GM21528 (cell line): ENCODE results near the gene PTPRG.
"Not testable (repeated sequence)": the region's sequence is repeated elsewhere in the genome, so short reads cannot be mapped to it uniquely, and the experiment has no call there.

Experiments
- ATAC-seq: cut with Tn5 transposase; IDR thresholded peaks from one replicate; pipeline ENCODE4 v1.9.1; 2021; ENCODE audit warnings: mild to moderate bottlenecking, moderate library complexity; ENCODE audit not compliant: unreplicated experiment, low FRiP score

PTPRG gene

DNA sequence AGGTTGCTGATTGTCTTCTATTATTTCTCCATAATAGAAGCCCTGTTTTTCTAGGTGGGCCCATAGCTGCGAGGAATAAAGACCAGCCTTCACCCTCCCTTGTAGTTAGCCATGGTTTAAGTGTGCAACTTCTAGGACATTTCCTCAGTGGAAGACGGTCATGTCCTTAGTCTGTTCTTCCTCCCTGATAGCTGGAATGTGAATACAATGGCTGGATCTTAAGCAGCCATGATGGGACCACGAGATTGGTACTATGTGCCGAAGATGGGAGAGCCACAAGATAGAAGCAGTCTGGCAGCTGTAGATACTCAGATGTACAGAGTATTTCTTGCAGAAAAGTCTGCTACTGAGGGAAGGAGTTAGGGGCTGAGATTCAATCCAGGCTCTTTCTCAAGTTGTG, 152.9 kb downstream of the PTPRG start:
- ATAC-seq, result no peak

DNA sequence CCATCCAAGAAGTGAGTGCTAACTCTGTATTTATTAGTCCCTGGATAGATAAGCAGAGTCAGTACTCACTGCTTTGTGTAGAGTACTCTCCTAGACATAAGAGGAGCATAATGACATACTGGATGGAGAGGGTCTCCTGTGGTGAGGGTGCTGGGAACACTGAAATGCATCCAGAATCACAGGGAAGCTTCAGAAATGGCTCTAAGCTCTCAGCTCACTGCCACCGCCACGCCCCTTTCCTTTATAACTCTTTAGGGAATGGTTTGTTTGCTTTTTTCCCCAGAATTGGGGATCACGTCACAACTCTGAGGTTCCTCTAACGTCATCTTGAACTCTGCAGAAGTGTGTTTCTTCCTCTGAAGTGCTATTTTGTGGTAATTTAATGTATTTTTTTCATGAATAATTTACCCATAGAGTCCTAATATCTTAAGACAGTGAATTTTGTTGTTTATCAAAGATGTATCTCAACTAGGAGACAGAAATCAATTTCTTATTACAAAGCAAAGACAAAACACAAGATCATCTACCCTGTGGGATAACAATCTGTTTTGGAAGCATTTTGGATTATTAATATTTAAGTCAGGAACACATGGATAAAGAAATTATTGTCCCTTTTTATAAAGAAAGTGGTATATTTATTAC, 154.6 kb downstream of the PTPRG start:
- ATAC-seq, result no peak

DNA sequence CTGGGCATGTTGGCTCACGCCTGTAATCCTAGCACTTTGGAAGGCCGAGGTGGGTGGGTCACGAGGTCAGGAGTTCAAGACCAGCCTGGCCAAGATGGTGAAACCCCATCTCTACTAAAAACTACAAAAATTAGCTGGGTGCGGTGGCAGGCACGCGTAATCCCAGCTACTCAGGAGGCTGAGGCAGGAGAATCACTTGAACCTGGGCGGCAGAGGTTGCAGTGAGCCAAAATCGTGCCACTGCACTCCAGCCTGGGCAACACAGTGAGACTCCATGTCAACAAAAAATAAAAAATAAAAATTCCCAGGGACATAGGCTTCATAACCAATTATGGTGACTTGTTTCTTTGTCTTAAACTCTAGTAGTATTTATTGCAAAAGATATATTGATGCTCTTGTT, 155.3 kb downstream of the PTPRG start:
- ATAC-seq, result not testable (repeated sequence)

DNA sequence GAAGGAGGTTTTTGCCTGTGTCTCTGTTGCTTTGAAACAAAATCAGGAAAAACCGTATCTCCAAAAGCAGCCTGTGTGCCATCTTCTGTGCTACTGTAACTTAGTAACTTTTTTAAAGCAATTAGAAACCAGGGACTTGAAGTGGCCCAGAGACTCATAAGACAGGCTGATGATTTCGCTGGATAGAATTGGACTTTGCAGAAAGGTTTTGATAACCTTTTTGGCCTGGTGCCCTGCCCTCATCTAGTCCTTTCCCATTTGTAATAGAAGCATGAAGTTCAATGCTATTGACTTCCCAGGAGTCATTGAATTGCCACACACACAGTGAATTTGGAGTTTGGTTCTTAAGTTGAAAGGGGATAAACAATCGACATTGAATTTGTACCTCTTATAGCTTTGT, 157.2 kb downstream of the PTPRG start:
- no peak for ATAC-seq

DNA sequence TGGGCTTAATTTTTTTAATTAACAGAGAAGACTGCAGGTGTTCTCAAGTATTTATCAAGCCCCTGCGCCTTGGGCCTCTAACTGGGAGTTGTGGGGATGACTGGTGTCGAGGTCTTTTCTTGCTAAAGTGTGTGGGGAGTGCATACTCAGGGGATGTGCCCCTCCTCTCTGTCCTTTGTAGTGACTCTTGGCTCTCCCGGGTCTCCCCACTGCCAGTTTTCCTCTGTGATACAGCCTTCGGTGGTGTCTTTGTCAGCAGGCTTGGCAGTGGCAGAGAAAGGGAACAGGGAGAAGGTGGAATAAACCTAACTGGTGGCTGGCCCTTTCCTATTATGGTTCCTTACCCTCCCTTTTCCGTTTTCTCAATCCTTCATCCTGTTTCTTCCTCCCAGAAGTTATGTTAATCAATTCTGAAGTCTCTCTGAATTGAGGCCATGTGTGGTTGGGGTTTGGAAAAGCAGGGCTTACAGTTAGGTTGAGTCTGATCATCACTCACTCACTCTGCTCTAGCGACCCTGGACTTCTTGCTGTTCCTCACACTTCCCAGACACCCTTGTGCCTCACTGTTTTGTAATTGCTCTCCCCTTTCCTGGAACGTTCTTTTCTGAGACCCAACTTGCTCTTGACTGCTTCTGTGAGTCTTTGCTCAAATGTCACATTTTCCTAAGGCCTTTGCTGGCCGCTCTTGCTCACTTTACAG, 158.1 kb downstream of the PTPRG start:
- ATAC-seq, result no peak

DNA sequence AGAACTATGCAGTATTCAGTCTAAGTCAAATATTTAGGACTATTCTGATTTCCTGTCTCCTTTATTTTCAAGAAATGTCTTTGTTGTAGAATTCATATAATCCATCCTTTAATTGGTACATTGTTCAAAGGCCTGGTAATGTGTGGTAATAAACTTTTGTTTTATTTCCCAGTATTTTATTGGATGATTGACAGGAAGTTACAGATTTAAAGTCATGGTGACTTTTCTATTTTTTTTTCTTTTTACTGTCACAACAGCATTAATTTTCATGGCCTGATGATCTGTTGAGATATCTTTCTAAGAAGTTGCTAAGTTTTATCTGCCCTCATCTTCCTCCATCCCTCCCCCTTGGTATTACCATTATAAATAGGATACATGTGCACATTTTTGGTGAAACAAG, 161.7 kb downstream of the PTPRG start:
- no peak for ATAC-seq

DNA sequence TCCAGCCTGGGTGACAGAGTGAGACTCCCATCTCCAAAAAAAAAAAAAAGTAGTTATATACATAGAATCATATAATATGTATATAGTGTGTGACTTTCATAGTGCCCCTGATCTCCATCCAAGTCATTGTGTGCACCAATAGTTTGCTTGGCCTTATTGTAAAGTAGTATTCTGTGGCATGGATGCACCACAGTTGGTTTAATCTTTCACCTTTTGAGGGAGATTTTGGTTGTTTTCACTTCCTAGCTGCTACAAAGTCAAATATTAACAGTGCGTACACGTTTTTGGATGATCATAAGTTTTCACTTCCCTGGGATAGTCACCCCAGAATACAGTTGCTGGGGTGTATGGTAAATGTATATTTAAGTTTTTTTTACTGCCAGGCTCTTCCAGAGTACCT, 162.8 kb downstream of the PTPRG start:
- peak; percentile 70 for ATAC-seq

DNA sequence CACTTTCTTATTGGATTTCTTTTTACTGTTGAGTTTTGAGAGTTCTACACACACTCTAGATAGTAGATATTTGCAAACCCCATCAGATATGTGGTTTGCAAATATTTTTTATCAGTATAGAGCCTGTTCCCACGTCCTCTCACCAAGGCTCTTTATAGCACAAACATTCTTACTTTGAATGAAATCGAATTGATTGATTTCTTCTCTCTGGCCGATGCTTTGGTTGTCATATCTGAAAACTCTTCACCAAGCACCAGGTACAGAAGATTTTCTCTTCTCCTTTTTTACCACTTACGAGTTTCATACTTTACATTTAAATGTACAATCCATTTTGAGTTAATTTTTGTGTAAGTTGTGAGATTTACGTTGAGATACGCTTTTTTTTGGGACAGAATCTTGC, 163.4 kb downstream of the PTPRG start:
- ATAC-seq, result peak; percentile 13

DNA sequence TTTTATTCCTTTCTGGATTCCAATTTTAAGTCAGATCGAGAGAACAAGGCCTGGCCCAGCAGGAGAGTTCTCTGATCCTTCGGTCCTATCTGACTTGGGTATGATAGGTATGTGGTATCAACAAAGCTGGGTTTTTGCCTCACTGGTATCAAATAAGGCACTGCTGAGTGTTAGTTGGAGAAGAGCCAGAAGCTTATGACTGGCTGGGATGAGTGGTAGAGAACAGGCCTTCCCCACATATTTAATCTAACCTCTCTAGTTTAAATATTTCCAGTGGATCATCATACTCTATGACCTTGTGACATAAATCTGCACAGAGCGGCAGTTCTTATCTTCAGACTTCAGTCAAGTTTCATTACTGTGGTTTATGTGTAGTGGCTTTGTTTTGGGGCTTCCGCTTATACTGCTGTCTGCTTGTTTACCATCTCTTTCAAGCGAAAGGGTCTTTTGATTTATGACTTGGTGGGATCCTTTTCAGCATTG, 164.5 kb downstream of the PTPRG start:
- ATAC-seq, result no peak

DNA sequence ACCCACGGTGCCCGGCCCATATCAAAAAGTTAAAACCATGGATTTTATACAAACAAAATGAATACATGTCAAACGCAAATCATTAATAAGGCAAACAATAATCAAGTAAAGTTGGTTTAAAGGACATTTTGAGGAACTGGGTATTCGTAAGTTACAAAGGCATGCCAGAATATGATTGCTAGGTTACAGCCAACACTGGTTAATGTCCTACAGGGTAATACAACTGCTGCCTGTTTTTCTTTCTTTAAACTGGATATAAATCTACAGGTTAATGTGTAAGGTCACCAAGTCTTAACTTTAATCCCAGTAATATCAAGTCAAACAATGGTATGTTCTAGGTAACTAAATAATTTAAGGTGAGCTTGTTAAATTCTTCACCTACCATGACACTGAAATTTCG, 166.1 kb downstream of the PTPRG start:
- no peak for ATAC-seq

DNA sequence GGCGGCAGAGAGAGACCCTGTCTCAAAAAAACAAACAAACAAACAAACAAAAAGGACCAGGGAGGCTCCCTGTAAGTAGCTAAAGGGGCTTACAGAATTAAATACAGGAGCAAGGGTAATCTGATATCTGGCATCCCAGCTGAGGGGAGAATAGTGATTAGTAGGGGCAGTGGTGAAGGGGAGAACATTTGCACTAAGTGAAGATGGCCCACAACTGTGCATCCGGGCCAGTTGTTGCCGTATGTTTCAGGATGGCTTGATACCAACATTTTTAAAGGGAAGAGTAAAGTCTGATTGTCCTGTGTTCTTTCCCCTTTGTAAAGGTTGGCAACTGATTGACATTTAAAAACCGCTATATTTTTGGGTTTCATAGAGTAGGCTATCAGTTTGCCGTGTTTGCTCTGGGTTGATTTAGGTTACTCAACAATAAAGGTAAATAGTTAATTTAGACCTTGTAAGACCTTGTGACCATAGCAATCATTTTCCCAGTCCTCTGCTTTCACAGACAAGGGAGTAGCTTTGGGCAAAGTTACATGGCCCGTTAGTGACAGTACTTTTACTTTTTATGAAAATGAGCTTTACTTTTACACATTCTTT, 167.8 kb downstream of the PTPRG start:
- ATAC-seq, result no peak

DNA sequence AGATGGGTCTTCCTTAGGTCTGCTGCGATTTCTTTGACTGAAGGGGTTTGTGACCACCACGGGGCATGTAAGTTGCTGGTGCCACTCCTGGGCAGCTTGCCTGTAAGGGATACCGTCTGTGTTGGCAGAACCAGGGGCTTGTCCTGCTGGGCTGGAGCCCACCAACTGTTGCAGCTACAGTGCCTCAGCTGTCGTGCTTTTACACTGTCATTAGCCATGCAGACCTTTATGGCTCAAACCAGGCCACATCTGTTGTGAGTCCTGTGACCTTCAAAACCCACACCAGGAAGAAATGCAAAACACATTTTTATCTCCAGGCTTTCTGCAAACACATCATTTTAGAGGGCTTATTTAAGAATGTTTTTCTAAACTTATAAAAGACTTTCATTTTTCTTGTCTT, 168.7 kb downstream of the PTPRG start:
- ATAC-seq, result no peak

DNA sequence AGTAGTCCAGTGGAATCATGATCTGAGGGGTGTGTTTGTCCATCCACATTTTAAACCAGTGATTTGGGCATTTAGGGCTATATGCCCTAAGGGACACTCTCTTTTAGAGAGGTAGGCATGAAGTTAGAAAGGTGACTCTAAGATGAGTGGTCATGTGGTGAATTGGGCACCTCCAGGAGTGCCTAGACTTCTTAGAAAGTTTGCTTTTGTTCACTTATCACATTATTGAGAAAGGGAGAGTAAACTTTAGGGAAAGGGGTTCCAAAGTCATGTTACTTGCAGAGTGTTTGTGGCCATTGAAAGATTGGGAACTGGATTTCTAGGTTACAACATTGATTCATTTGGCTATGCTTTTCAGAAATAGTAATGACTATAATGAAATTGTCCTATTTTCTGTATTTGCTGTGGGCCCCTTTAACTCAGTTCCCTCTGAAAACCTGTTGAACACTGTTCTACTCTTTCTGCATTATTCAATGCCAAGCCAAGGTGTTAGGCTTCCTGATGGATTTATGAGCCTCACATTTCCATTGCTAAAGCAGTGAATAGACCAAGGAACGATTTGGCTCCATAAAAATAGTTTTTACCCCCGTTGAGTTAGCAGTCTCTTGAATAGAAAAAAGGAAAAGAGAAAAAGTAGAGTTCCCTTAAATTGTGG, 169.3 kb downstream of the PTPRG start:
- no peak for ATAC-seq

DNA sequence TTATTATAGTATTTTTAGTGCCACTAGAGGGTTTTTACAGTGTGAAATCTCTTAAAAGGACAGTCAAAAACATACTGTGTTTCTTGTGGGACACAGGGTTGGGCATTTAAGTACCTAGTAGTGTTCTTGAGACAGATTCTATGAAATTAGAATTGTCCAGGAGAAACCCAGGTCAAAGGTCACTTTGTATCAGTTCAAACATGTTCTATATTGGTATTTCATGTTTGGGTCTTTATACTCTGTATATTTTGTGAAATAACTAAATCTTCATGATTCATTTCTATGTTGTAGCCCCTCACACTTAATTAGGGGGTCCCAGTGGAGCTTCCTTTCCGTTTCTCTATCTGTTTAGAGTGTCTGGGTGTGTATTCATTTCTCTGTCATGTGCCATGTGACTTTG, 171.6 kb downstream of the PTPRG start:
- ATAC-seq, result no peak

DNA sequence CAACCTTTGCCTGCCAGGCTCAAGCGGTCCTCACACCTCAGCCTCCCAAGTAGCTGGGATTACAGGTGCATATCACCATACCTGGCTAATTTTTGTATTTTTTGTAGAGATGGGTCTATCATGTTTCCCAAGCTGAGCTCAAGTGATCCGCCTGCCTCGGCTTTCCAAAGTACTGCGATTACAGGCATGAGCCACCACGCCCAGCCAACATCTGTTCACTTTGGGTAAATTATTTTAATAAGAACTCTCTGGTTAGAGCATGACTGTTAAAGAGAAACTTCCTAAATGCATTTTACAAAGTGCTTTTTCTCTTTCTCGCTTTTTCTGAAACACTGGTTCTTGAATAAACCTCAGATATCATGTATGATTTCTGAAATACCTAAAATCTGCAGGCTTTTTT, 172.5 kb downstream of the PTPRG start:
- ATAC-seq, result no peak

DNA sequence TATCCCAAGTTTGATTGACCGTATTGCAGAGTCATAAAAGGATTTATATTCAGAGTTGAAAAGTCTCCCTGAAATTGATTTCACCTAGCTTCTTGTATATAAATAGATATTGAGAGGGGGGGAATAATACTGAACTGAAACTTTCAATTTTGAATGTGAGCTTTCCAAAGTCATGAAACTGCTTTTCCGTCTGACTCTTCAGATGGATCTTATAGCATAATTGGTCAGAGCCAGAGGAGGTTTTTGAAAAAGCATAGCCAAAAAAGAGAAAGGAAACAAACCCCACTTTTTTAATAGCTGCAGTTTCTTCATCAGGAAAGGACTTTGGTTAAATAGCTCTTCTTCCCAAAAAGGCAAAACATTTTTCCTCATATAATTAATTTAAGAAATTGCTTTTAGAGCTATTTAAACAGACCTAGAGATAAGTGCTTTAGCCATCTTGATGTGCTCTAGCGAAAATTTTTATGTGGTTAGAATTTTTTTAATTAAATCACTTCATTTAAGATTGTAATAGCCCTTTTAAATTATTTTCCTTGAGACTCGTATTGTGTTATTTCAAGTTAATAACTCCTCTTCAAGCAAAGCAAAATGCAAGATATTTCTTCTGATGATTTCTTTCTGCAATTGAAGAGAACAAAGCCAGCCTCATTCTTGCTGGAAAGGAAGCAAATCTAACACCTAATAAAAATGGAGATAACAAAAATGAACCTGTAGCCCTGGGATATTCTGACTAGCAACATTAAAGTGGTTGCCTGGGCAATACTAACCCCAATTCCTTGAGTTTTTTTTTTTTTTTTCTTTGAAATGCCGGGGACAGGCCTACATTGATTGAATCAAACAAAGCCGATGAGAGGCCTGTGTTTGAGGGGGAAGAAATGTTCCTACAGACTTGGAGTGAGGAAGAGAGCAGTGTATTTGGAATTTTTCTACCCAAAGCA, 173.6 kb downstream of the PTPRG start:
- ATAC-seq, result no peak

DNA sequence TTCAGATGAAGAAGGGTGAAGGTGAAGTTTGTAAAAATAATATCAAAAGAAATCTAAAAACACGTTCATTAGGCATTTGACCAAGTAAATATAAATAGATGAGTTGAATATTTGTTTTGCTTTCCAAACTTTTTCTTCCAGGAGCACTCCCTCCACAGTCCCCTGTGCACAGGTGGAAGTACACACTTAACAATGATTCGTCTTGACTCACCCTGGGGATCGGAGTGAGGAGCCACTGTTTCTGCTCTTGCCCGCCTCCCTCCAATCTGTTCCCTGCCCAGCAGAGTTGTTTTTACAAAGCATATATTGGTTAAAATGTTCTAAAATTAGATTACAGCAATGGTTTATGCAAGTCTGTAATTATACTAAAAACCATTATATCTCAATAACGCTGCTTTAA, 175.1 kb downstream of the PTPRG start:
- no peak for ATAC-seq

DNA sequence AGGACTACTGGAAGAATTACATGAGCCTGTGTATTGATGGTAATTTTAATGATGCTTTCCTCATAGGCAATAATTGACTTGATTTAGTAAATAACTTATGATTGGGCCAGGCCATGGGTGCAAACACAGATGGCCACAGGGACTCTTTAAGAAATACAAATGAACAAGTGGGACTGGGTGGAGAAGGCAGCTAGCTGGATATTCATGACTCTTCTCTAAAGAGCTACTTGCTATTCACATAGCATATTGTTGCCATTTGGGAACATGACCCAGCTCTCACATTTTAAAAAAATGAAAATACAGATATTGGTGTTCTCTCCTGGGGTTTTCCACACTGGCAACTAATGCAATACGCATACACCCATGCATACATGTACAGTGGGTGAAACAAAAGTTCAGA, 178.3 kb downstream of the PTPRG start:
- ATAC-seq, result no peak

DNA sequence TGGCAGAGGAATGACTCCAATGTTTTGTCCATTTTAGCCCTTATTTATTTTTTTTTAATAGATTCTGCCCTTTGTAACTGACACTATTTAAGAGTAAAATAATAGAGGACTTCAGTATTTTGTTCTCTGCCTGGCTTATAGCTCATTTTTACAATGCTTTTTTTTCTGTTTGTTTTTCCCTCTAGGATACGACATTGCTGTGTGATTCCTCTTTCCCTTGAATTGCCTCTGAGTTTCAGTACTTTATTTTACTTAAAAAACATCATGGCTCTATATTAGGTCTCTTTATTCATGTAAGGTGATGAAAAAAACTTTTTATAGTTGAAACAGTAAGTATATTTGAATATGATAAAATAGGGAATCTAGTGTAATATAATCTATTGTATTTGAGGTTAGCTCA, 179.1 kb downstream of the PTPRG start:
- no peak for ATAC-seq

DNA sequence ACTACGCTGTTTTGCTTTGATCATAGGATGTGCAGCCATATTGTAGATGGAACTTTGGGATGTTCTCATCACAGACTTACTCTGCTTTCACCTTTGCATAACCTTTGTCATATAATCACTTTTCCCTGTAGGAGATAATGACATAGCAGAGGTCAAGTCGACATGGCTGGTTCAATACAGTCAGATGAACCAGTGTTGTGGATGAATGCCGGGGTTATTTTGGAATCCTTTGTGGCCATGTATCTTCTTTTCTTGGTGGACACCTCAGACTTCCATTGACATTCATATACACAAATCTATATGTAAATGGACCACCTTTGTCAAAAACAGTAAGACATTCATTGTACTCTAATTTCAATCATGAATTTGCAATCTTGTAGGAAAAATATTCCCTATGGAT, 180.2 kb downstream of the PTPRG start:
- no peak for ATAC-seq
